ENCODE measurements around the gene JADE1. TPM values are rescaled to one million over a fixed set of nuclear protein-coding genes. Genes with fewer than 3 reads are reported as not detected.

Gene JADE1
- total and polyA plus RNA-seq, 9 of the 15 experiments (the other 6 are each of a cell fraction or from before 2014, with no cell fraction given): 8.3 to 37.9 (median 24.4) TPM

DNA sequence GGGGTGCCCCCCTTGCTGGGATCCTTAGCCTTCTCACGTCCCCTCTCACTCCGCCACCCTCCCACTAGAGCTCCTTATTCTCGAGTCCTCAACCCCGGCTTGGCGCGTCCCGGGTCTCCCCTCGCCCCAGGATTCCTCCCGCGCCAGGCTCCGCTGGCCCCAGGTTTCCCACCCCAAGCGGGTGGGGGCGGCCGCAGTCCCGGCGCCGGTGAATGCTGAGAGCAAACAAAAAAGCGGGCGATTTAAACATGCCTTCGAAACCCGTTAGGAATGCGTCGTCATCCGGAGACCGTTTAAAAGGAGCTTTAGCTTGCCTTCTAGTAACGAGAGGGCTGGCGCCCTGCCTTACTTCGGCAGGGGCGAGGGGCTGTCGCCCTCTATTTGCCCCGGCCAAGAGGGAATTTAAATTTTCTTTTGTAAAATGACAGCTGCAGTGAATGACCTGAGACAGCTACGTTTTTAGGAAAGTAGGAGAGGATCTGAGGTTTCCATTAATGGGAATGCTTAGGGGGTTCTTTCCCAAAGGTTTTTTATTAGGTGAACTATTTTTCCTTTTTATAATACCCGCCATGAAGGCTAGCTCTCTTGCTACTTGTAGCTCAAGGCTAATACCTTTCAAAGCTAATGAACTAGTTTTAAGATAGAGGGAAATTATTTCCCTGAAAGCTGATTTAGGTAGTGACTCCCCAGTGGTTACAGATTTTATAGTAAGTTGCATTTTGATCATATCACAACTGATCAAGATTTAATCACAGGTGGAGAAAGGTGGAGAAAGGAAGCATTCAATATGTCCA is 3.1 kb downstream of the JADE1 start:
- peak overlapping the region; percentile 93 for H3K4me3 ChIP-seq
- no peaks in the 10 kb centered on the region for H3K9me1 ChIP-seq (ENCODE audit: control insufficient read depth, insufficient read depth, low read length)
- H3K9ac ChIP-seq (ENCODE audit: insufficient read depth in 1 of 2, low read depth in 2 of 2, low read length in 2 of 2): peak overlapping the region; percentile 98 to 99
- 0% methylated on average over 33 of the region's 33 CpGs for WGBS (ENCODE audit: insufficient coverage, low coverage, missing lambda C conversion rate)
- CTCF ChIA-PET (ENCODE audit: low intra/inter-chr PET ratio): no interaction called here
- H3K27ac ChIP-seq (ENCODE audit: extremely low read depth, low read depth, low read length): peak overlapping the region; percentile 99
- FAIRE-seq (peak; percentile 11), ATAC-seq (peak; percentile 1), DNase-seq (ENCODE audit: extremely low read depth in 1 of 4, low spot score in 3 of 4) (peak in 2 of 4 experiments; percentile 71 to 75)
- H3K36me3 ChIP-seq (ENCODE audit: control insufficient read depth, insufficient read depth, low read length): peaks cover 20% of the 10 kb centered on the region
- TSS peak; percentile 20 for BruUV-seq (replicated peaks)
- peaks cover 15 to 21% of the 10 kb centered on the region in 2 experiments; a peak in 4 of 5 replicates for H3K4me1 ChIP-seq (replicated peaks in 1 of 2; ENCODE audit: control insufficient read depth in 2 of 2, insufficient read depth in 2 of 2, low read length in 2 of 2)
- H4K20me1 ChIP-seq (replicated peaks; ENCODE audit: control insufficient read depth, insufficient read depth, low read length): no peaks in the 10 kb centered on the region; the same call in 1 of the 2 replicates
- peak overlapping the region; percentile 88 for H3K4me2 ChIP-seq (ENCODE audit: insufficient read depth, low read length)
- in situ Hi-C loops (cut with MboI) (no loop called here), intact Hi-C loops (cut with micrococcal nuclease) (loop anchor here (5.0 kb wide), 3 partner anchors 50 to 525 kb away; partner anchors contain the start of genes C4orf33 and PGRMC2)
- H2AFZ ChIP-seq (ENCODE audit: low read depth, low read length): peak overlapping the region; percentile 71
- no peaks in the 10 kb centered on the region for H3K27me3 ChIP-seq (ENCODE audit: control insufficient read depth in 2 of 2, insufficient read depth in 2 of 2, low read length in 2 of 2)
- POLR2A ChIA-PET: interaction anchor here (0.6 to 3.9 kb wide), 24 partner anchors 10 to 753 kb away, joined by 3 to 21 read pairs (median 4); no protein-coding TSS in a partner anchor
- H3K79me2 ChIP-seq (ENCODE audit: control insufficient read depth, insufficient read depth, low read length): peaks cover 71% of the 10 kb centered on the region
- no peaks in the 10 kb centered on the region for H3K9me3 ChIP-seq (replicated peaks; ENCODE audit: control insufficient read depth, insufficient read depth, low read depth, low read length)
- TF ChIP-seq ELF1 (tag; IDR thresholded peaks at IDR 0.05) (no peak), XRCC4 (IDR thresholded peaks at IDR 0.05; ENCODE audit: extremely low read depth, insufficient read depth, insufficient read length) (no peak), ZBTB8A (IDR thresholded peaks at IDR 0.05; ENCODE audit: partially characterized antibody) (no peak), ZNF780A (CRISPR knock-in tag; IDR thresholded peaks at IDR 0.05) (no peak), PHB2 (IDR thresholded peaks at IDR 0.05; ENCODE audit: low read depth) (no peak), BRD4 (IDR thresholded peaks at IDR 0.05) (peak; percentile 60; the same call in 1 of the 2 replicates), SNRNP70 (optimal IDR thresholded peaks at IDR 0.05; ENCODE audit: low read depth, low read length) (no peak), HDAC8 (tag; IDR thresholded peaks at IDR 0.05) (no peak), ZNF263 (CRISPR knock-in tag; IDR thresholded peaks at IDR 0.05; ENCODE audit: borderline replicate concordance) (no peak), CBFA2T3 (IDR thresholded peaks at IDR 0.05) (no peak), MTA3 (IDR thresholded peaks at IDR 0.05; ENCODE audit: borderline replicate concordance) (0 out of 2 replicates have a peak, but pooled peaks have one; percentile 24), POLR2A (conservative IDR thresholded peaks at IDR 0.05) (no peak), PCBP2 (IDR thresholded peaks at IDR 0.05; ENCODE audit: low read depth, low read length, poor library complexity, severe bottlenecking) (peak; percentile 14)

Data from K562 (cell line).